Natural killer cell (primary cell): ENCODE data around the gene CCL13. TPM values are rescaled to one million over a fixed set of nuclear protein-coding genes. Genes with fewer than 3 reads are reported as not detected.

Experiments used
- ATAC-seq, 3 donors: fragments of 150-1000 bp in 2 of 3; fragments of 200-7000 bp in 1 of 3; cut with Tn5 transposase; 1 replicate in 1 of 3; 2 replicates in 2 of 3; pipeline ENCODE4 v1.10.0; 2021; ENCODE audit warnings: mild to moderate bottlenecking in 2 of 3, moderate library complexity in 2 of 3
- DNase-seq, 2 donors: peaks; one replicate each; pipeline versions ENCODE4 v3.0.0 to v3.0.0-alpha.2; 2013 to 2021; ENCODE audit warnings: mixed read lengths in 1 of 2
- H3K27ac ChIP-seq: one replicate; pipeline ENCODE4 v1.5.1; 2013; ENCODE audit warnings: mild to moderate bottlenecking, low read length
- H3K27me3 ChIP-seq: one replicate; pipeline ENCODE4 v1.6.1; 2013; ENCODE audit warnings: low read length; ENCODE audit not compliant: control insufficient read depth, insufficient read depth
- H3K36me3 ChIP-seq: one replicate; pipeline ENCODE4 v1.6.1; 2013; ENCODE audit warnings: low read length; ENCODE audit not compliant: control insufficient read depth, insufficient read depth
- H3K4me1 ChIP-seq: one replicate; pipeline ENCODE4 v1.6.1; 2013; ENCODE audit warnings: low read length; ENCODE audit not compliant: control insufficient read depth, insufficient read depth
- H3K4me3 ChIP-seq: one replicate; pipeline ENCODE4 v1.5.1; 2013; ENCODE audit warnings: low read length
- H3K9me3 ChIP-seq: one replicate; pipeline ENCODE4 v1.6.1; 2013; ENCODE audit warnings: low read length; ENCODE audit not compliant: control insufficient read depth, insufficient read depth
- H3K27ac Mint-ChIP-seq, 2 donors: one replicate each; pipeline ENCODE4 v1.8.0; 2022; ENCODE audit warnings: mild to moderate bottlenecking in 2 of 2, mixed read lengths in 2 of 2, moderate library complexity in 1 of 2
- H3K27me3 Mint-ChIP-seq, 2 donors: one replicate each; pipeline ENCODE4 v1.8.0; 2022; ENCODE audit warnings: low read depth in 2 of 2, mixed read lengths in 2 of 2
- H3K36me3 Mint-ChIP-seq: one replicate; pipeline ENCODE4 v1.8.0; 2022; ENCODE audit warnings: mixed read lengths
- H3K4me1 Mint-ChIP-seq, 2 donors: one replicate each; pipeline ENCODE4 v1.8.0; 2022; ENCODE audit warnings: mixed read lengths in 2 of 2
- H3K4me3 Mint-ChIP-seq: one replicate; pipeline ENCODE4 v1.8.0; 2022; ENCODE audit warnings: mild to moderate bottlenecking, moderate library complexity, mixed read lengths
- H3K9me3 Mint-ChIP-seq, 2 donors: one replicate each; pipeline ENCODE4 v1.8.0; 2022; ENCODE audit warnings: mixed read lengths in 2 of 2
- WGBS: methylation state at CpG from one replicate; pipeline ENCODE4 v1.1.7; 2013; ENCODE audit warnings: missing lambda C conversion rate; ENCODE audit not compliant: insufficient coverage; 5-methylcytosine and 5-hydroxymethylcytosine counted together
- intact Hi-C: fragments of 100-400 bp; cut with micrococcal nuclease; formaldehyde crosslinking; loops from one replicate; pipeline ENCODE4 v1.14.2; 2022
- total RNA-seq, 4 donors: library from RNA; stranded (reverse); fragments of 120-200 nt in 1 of 4; gene quantifications; one replicate each; pipeline versions ENCODE4 v1.2.3 to v1.2.4, GENCODE V29; 2013 to 2022
- TF ChIP-seq, protein P1 (sequence below): fragments of 200-600 bp; IDR thresholded peaks from one replicate; pipeline ENCODE4 v1.8.0; 2022; ENCODE audit warnings: antibody characterized with exemption

CCL13 gene
- total RNA-seq, 3 donors from 2014 or later (not counting 1 experiment from before 2014, with no cell fraction given), result not detected

- Mint-ChIP-seq H3K36me3 (no peaks in the 10 kb centered on the region), H3K27me3 (peaks cover 0 to 3% of the 10 kb centered on the region in 2 donors), H3K4me1 (peaks cover 0 to 7% of the 10 kb centered on the region in 2 donors), H3K4me3 (no peak overlapping the region), H3K9me3 (no peaks in the 10 kb centered on the region), H3K27ac (no peak overlapping the region)
- DNase-seq (no peak), ATAC-seq (no peak)
- H3K27ac ChIP-seq, result no peak overlapping the region
- H3K27me3 ChIP-seq, result no peaks in the 10 kb centered on the region
- H3K4me1 ChIP-seq, result peaks cover 35% of the 10 kb centered on the region
- TF ChIP-seq, protein P1, sequence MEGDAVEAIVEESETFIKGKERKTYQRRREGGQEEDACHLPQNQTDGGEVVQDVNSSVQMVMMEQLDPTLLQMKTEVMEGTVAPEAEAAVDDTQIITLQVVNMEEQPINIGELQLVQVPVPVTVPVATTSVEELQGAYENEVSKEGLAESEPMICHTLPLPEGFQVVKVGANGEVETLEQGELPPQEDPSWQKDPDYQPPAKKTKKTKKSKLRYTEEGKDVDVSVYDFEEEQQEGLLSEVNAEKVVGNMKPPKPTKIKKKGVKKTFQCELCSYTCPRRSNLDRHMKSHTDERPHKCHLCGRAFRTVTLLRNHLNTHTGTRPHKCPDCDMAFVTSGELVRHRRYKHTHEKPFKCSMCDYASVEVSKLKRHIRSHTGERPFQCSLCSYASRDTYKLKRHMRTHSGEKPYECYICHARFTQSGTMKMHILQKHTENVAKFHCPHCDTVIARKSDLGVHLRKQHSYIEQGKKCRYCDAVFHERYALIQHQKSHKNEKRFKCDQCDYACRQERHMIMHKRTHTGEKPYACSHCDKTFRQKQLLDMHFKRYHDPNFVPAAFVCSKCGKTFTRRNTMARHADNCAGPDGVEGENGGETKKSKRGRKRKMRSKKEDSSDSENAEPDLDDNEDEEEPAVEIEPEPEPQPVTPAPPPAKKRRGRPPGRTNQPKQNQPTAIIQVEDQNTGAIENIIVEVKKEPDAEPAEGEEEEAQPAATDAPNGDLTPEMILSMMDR, result no peak
- H3K4me3 ChIP-seq, result no peak overlapping the region
- no peaks in the 10 kb centered on the region for H3K36me3 ChIP-seq
- 71% methylated on average over 4 of the region's 4 CpGs for WGBS
- intact Hi-C loops, result no loop called here
- H3K9me3 ChIP-seq, result no peaks in the 10 kb centered on the region
Measured at GRCh38 chr17:34368946-34369500, 12.7 kb downstream of the CCL13 start.

- Histone ChIP-seq H3K36me3 (no peaks in the 10 kb centered on the region), H3K4me3 (no peak overlapping the region), H3K27me3 (no peaks in the 10 kb centered on the region), H3K27ac (no peak overlapping the region), H3K4me1 (peaks cover 35% of the 10 kb centered on the region), H3K9me3 (no peaks in the 10 kb centered on the region)
- intact Hi-C loops, result no loop called here
- H3K27me3 Mint-ChIP-seq, result peaks cover 0 to 3% of the 10 kb centered on the region in 2 donors
- peaks cover 0 to 7% of the 10 kb centered on the region in 2 donors for H3K4me1 Mint-ChIP-seq
- no peaks in the 10 kb centered on the region for H3K9me3 Mint-ChIP-seq
- no peak overlapping the region for H3K27ac Mint-ChIP-seq
- no peak overlapping the region for H3K4me3 Mint-ChIP-seq
- no peaks in the 10 kb centered on the region for H3K36me3 Mint-ChIP-seq
- WGBS, result 94% methylated on average over 3 of the region's 3 CpGs
- TF ChIP-seq, protein P1, result no peak
- DNase-seq (no peak), ATAC-seq (no peak)
Measured at GRCh38 chr17:34369571-34369970, 13.3 kb downstream of the CCL13 start.

GRCh38 chr17:34370376-34370996, 14.2 kb downstream of the CCL13 start:
- H3K36me3 Mint-ChIP-seq, result no peaks in the 10 kb centered on the region
- no peaks in the 10 kb centered on the region for H3K9me3 ChIP-seq
- WGBS, result 83% methylated on average over 5 of the region's 5 CpGs
- no peak for ATAC-seq
- no peak overlapping the region for H3K4me3 ChIP-seq
- H3K27ac ChIP-seq, result no peak overlapping the region
- H3K9me3 Mint-ChIP-seq, result no peaks in the 10 kb centered on the region
- H3K27me3 Mint-ChIP-seq, result peaks cover 0 to 6% of the 10 kb centered on the region in 2 donors
- no peaks in the 10 kb centered on the region for H3K36me3 ChIP-seq
- intact Hi-C loops, result no loop called here
- peaks cover 0 to 3% of the 10 kb centered on the region in 2 donors for H3K4me1 Mint-ChIP-seq
- H3K27ac Mint-ChIP-seq, result no peak overlapping the region
- no peak for DNase-seq
- H3K4me1 ChIP-seq, result peaks cover 35% of the 10 kb centered on the region
- no peaks in the 10 kb centered on the region for H3K27me3 ChIP-seq
- TF ChIP-seq, protein P1, result no peak
- H3K4me3 Mint-ChIP-seq, result no peak overlapping the region

DNA sequence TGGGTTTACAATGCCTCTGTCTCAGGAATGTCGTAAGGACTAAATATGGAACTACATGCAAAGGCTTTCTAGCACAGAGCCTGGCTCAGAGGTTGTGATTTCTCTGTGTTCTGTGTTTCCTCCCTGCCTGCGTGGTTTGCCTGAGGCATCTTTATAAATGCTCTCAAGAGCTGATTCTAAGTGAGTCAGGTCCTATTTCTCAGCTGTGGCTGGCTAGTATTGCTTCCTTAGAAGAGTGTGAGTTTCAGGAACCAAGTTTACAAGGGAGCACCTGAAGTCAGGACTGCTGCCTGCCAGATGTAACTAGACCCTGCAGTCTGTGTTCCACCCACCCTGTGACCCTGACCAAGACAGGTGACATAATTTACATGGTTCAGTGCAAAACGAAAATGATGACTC, 14.7 kb downstream of the CCL13 start:
- Mint-ChIP-seq H3K27me3 (peaks cover 0 to 6% of the 10 kb centered on the region in 2 donors), H3K36me3 (no peaks in the 10 kb centered on the region), H3K27ac (no peak overlapping the region), H3K9me3 (no peaks in the 10 kb centered on the region), H3K4me3 (no peak overlapping the region), H3K4me1 (no peaks in the 10 kb centered on the region)
- intact Hi-C loops, result no loop called here
- no peak overlapping the region for H3K27ac ChIP-seq
- peaks cover 35% of the 10 kb centered on the region for H3K4me1 ChIP-seq
- H3K36me3 ChIP-seq, result no peaks in the 10 kb centered on the region
- WGBS, result 28% methylated on average over 3 of the region's 3 CpGs
- H3K9me3 ChIP-seq, result no peaks in the 10 kb centered on the region
- H3K4me3 ChIP-seq, result no peak overlapping the region
- DNase-seq (no peak), ATAC-seq (no peak)
- no peaks in the 10 kb centered on the region for H3K27me3 ChIP-seq
- TF ChIP-seq, protein P1, result no peak
